ENCODE results near the gene LTBP4.

- TF ChIP-seq CTCF (IDR thresholded peaks at IDR 0.05) (no peak), ZFX (IDR thresholded peaks at IDR 0.05; ENCODE audit: borderline replicate concordance) (no peak)
Measured at GRCh38 chr19:40597329-40597838, 3.8 kb upstream of the LTBP4 start.
